Measurements from ENCODE around the gene ARID1B.

ARID1B gene

DNA sequence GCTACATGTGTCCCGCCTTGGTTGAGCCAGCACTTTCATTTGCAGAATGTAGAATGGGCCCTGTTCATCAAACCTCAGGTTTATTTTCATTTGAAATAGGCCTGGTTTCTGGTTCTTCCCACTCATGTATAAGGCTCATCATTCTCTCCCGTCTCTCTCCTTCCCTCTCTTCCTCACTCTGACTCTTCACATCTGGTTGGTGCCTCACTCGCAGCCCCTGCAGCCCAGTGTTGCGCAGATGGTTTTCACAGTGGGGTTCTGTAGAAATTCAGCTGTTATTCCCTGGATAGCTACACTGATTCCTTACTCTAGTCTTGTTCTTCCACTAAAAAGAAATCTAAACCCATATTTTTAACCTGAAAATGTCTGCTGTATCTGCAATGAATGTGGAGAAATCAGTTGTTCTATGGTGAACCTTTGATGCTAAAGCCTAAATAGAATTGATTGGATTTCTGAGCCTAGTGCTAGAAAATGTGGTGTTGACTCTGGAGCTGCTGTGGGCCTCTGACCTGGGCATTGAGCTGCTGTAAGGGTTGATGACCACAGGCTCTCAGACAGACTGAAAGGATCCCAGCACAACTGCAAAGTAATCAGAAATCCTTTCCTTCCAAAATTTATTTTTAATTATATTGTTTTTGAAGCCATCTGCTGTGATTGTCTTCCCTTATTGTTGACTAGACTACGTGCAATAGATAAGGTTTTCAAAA is 395.8 kb downstream of the ARID1B start:
- TF ChIP-seq CTCF (IDR thresholded peaks at IDR 0.05; ENCODE audit: control insufficient read depth, insufficient read depth, low read depth, low read length, missing control alignments), result no peak
- H3K4me3 ChIP-seq (ENCODE audit: control insufficient read depth, low read depth, low read length), result no peak overlapping the region
- DNase-seq (ENCODE audit: low read depth), result no peak

DNA sequence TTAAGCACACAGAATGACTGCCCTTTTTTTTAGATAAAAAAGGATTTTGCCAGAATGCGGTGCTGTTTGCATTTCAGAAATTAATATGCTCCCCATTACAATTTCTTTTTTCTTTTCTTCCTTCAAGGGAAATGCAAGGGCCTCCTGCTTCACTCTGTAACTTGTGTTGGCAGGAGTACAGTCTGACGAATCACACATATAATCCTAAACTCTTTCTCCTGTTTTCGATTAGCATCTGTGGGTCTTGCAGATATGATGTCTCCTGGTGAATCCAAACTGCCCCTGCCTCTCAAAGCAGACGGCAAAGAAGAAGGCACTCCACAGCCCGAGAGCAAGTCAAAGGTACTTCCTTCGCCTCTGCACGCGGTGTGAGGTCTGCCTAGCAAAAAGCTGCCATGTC is 396.6 kb downstream of the ARID1B start:
- H3K4me3 ChIP-seq (ENCODE audit: control insufficient read depth, low read depth, low read length), result no peak overlapping the region
- no peak for DNase-seq (ENCODE audit: low read depth)
- TF ChIP-seq CTCF (IDR thresholded peaks at IDR 0.05; ENCODE audit: control insufficient read depth, insufficient read depth, low read depth, low read length, missing control alignments), result no peak

- TF ChIP-seq CTCF (IDR thresholded peaks at IDR 0.05; ENCODE audit: control insufficient read depth, insufficient read depth, low read depth, low read length, missing control alignments), result no peak
- DNase-seq (ENCODE audit: low read depth), result no peak
- H3K4me3 ChIP-seq (ENCODE audit: control insufficient read depth, low read depth, low read length), result no peak overlapping the region
These were observed 397.6 kb downstream of the ARID1B start for GRCh38 chr6:157174731-157175130.

GRCh38 chr6:157177731-157178336 is 400.7 kb downstream of the ARID1B start:
- TF ChIP-seq CTCF (IDR thresholded peaks at IDR 0.05; ENCODE audit: control insufficient read depth, insufficient read depth, low read depth, low read length, missing control alignments), result no peak
- DNase-seq (ENCODE audit: low read depth), result no peak
- H3K4me3 ChIP-seq (ENCODE audit: control insufficient read depth, low read depth, low read length), result no peak overlapping the region

GRCh38 chr6:157181649-157182048 is 404.5 kb downstream of the ARID1B start:
- no peak for TF ChIP-seq CTCF (IDR thresholded peaks at IDR 0.05; ENCODE audit: control insufficient read depth, insufficient read depth, low read depth, low read length, missing control alignments)
- no peak overlapping the region for H3K4me3 ChIP-seq (ENCODE audit: control insufficient read depth, low read depth, low read length)
- DNase-seq (ENCODE audit: low read depth), result no peak

DNA sequence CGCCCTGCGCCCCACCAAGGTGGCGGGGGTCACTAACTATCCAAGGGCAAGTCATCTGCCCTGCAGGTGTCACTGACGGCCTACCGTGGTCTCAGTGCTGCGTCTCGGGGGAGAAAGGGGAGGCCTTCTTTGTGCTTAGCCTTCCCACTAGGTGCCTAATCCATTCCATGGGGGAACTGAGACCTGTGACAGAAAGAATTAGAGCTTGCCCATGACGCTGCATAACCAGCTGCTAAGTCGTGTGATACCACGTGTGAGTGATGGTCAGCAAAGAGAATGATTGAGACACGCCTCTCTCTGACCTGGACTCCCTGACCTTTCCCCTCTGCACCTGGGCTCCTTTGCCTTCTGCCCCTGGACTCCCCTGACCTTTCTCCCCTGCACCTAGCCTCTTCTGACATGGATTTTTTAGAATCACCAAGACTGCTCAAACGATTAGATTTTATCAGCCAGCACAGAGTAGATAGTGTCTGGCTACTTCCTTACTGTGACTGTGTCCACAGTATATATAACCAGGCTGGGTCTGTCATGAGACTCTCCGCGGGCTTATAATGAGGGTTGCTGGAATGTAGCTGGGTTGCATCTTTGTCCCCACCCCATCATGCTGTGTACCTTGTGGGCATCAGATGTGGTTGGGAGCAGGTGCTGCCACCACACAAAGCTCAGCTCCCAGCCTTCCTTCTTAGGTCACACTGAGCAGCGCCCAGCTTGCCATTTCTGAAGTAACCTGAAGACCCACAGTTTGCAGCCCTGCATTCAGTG is 405.5 kb downstream of the ARID1B start:
- DNase-seq (ENCODE audit: low read depth), result no peak
- no peak overlapping the region for H3K4me3 ChIP-seq (ENCODE audit: control insufficient read depth, low read depth, low read length)
- TF ChIP-seq CTCF (IDR thresholded peaks at IDR 0.05; ENCODE audit: control insufficient read depth, insufficient read depth, low read depth, low read length, missing control alignments), result no peak
